Mesenchymal stem cell (in vitro differentiated cells and primary cell): Measurements from ENCODE around the gene TMEM141.
A peak's percentile ranks its signal among the peaks of the same experiment; 100 is the strongest.

ENCODE experiments used
- DNase-seq: peaks from one replicate; pipeline ENCODE4 v3.0.0-alpha.2; 2013
- H2AFZ ChIP-seq: one replicate; pipeline ENCODE4 v1.6.1; 2013; ENCODE audit warnings: low read depth, mild to moderate bottlenecking, control low read depth, inconsistent platforms, low read length, moderate library complexity
- H2AK5ac ChIP-seq: 2 replicates; pipeline ENCODE4 v1.6.1; 2013; ENCODE audit warnings: low read length, moderate library complexity, mild to moderate bottlenecking, inconsistent platforms; ENCODE audit not compliant: severe bottlenecking
- H2BK120ac ChIP-seq: one replicate; pipeline ENCODE4 v1.6.1; 2013; ENCODE audit warnings: low read depth, mild to moderate bottlenecking, inconsistent platforms, low read length, moderate library complexity
- H2BK12ac ChIP-seq, 2 experiments: one replicate each; pipeline ENCODE4 v1.6.1; 2013; ENCODE audit warnings: inconsistent platforms in 2 of 2, low read length in 2 of 2, mild to moderate bottlenecking in 2 of 2, moderate library complexity in 2 of 2, control low read depth in 1 of 2
- H2BK15ac ChIP-seq: one replicate; pipeline ENCODE4 v1.6.1; 2013; ENCODE audit warnings: mild to moderate bottlenecking, low read depth, inconsistent platforms; ENCODE audit not compliant: poor library complexity, severe bottlenecking
- H2BK5ac ChIP-seq: 2 replicates; pipeline ENCODE4 v1.6.1; 2013; ENCODE audit warnings: low read depth, mild to moderate bottlenecking, low read length, control low read depth, inconsistent platforms; ENCODE audit not compliant: poor library complexity, severe bottlenecking
- H3K14ac ChIP-seq, 2 experiments: one replicate each; pipeline ENCODE4 v1.6.1; 2013; ENCODE audit warnings: inconsistent platforms in 2 of 2, low read length in 2 of 2, control low read depth in 1 of 2, mild to moderate bottlenecking in 1 of 2, moderate library complexity in 1 of 2
- H3K18ac ChIP-seq, 2 experiments: one replicate each; pipeline ENCODE4 v1.6.1; 2013; ENCODE audit warnings: inconsistent platforms in 2 of 2, low read length in 2 of 2, control low read depth in 1 of 2, low read depth in 1 of 2, mild to moderate bottlenecking in 1 of 2
- H3K23ac ChIP-seq, 2 experiments: one replicate each; pipeline ENCODE4 v1.6.1; 2013; ENCODE audit warnings: inconsistent platforms in 2 of 2, low read length in 2 of 2, mild to moderate bottlenecking in 2 of 2, moderate library complexity in 2 of 2, control low read depth in 1 of 2
- H3K27ac ChIP-seq: 2 replicates; pipeline ENCODE4 v1.5.1; 2013; ENCODE audit warnings: mild to moderate bottlenecking, moderate library complexity, low read length, control low read depth, inconsistent platforms; ENCODE audit not compliant: poor library complexity, severe bottlenecking
- H3K27me3 ChIP-seq, 2 experiments: 2 replicates each; pipeline versions ENCODE4 v1.6.1 to v1.7.0; 2013; ENCODE audit warnings: low read length in 2 of 2, mild to moderate bottlenecking in 2 of 2, moderate library complexity in 2 of 2, control low read depth in 1 of 2, inconsistent platforms in 1 of 2; ENCODE audit not compliant: control insufficient read depth in 1 of 2, insufficient read depth in 1 of 2
- H3K36me3 ChIP-seq, 2 experiments: 2 replicates each; pipeline versions ENCODE4 v1.6.1 to v1.7.0; 2013; ENCODE audit warnings: low read length in 2 of 2, control low read depth in 1 of 2, inconsistent platforms in 1 of 2, low read depth in 1 of 2, mild to moderate bottlenecking in 1 of 2; ENCODE audit not compliant: insufficient read depth in 2 of 2, control insufficient read depth in 1 of 2
- H3K4ac ChIP-seq, 2 experiments: one replicate each; pipeline ENCODE4 v1.6.1; 2013; ENCODE audit warnings: inconsistent platforms in 2 of 2, low read length in 2 of 2, mild to moderate bottlenecking in 2 of 2, moderate library complexity in 2 of 2, control low read depth in 1 of 2, low read depth in 1 of 2
- H3K4me1 ChIP-seq: 2 replicates; pipeline ENCODE4 v1.6.1; 2013; ENCODE audit warnings: low read depth, low read length, control low read depth; ENCODE audit not compliant: control insufficient read depth, insufficient read depth
- H3K4me2 ChIP-seq: 2 replicates; pipeline ENCODE4 v1.6.1; 2013; ENCODE audit warnings: low read length, mild to moderate bottlenecking, inconsistent platforms; ENCODE audit not compliant: poor library complexity, severe bottlenecking
- H3K4me3 ChIP-seq, 2 experiments: 2 replicates each; pipeline versions ENCODE4 v1.5.1 to v1.7.0; 2013; ENCODE audit warnings: low read length in 2 of 2, mild to moderate bottlenecking in 2 of 2, control low read depth in 1 of 2, low read depth in 1 of 2; ENCODE audit not compliant: insufficient read depth in 1 of 2
- H3K79me1 ChIP-seq: replicated peaks from 2 replicates; pipeline ENCODE4 v1.6.1; 2013; ENCODE audit warnings: mild to moderate bottlenecking, control low read depth, low read length, inconsistent platforms; ENCODE audit not compliant: poor library complexity, severe bottlenecking
- H3K9ac ChIP-seq: 2 replicates; pipeline ENCODE4 v1.7.0; 2013; ENCODE audit warnings: mild to moderate bottlenecking, low read length, moderate library complexity
- H3K9me3 ChIP-seq: 2 replicates; pipeline ENCODE4 v1.7.0; 2013; ENCODE audit warnings: mild to moderate bottlenecking, low read length; ENCODE audit not compliant: control insufficient read depth
- H4K8ac ChIP-seq: one replicate; pipeline ENCODE4 v1.6.1; 2013; ENCODE audit warnings: inconsistent platforms, mild to moderate bottlenecking, low read length, moderate library complexity
- H4K91ac ChIP-seq: one replicate; pipeline ENCODE4 v1.6.1; 2013; ENCODE audit warnings: mild to moderate bottlenecking, low read length, inconsistent platforms
- WGBS: methylation state at CpG from one replicate; pipeline ENCODE4 v1.1.7; 2013; ENCODE audit warnings: mixed read lengths; 5-methylcytosine and 5-hydroxymethylcytosine counted together

The TMEM141 gene

GRCh38 chr9:136746621-136747020 lies 44.5 kb upstream of the TMEM141 start:
- H3K9me3 ChIP-seq = peaks cover under 1% of the 10 kb centered on the region
- H3K4me2 ChIP-seq = no peak overlapping the region
- no peak overlapping the region for H3K4me3 ChIP-seq
- no peak overlapping the region for H4K91ac ChIP-seq
- H2AK5ac ChIP-seq = no peak overlapping the region
- H2BK12ac ChIP-seq = no peak overlapping the region
- WGBS = 94% methylated on average over 18 of the region's 18 CpGs
- no peak overlapping the region for H2BK5ac ChIP-seq
- H3K14ac ChIP-seq = no peak overlapping the region
- no peak overlapping the region for H3K23ac ChIP-seq
- H4K8ac ChIP-seq = no peak overlapping the region
- peaks cover 0 to 4% of the 10 kb centered on the region in 2 experiments for H3K36me3 ChIP-seq
- no peak overlapping the region for H3K4ac ChIP-seq
- no peak for DNase-seq
- no peak overlapping the region for H2AFZ ChIP-seq
- no peak overlapping the region for H3K27ac ChIP-seq
- no peak overlapping the region for H2BK15ac ChIP-seq
- no peak overlapping the region for H3K18ac ChIP-seq
- no peak overlapping the region for H3K9ac ChIP-seq
- peaks cover 50 to 54% of the 10 kb centered on the region in 2 experiments for H3K27me3 ChIP-seq
- no peak overlapping the region for H2BK120ac ChIP-seq
- H3K79me1 ChIP-seq = no peaks in the 10 kb centered on the region
- peaks cover 5% of the 10 kb centered on the region for H3K4me1 ChIP-seq

DNA sequence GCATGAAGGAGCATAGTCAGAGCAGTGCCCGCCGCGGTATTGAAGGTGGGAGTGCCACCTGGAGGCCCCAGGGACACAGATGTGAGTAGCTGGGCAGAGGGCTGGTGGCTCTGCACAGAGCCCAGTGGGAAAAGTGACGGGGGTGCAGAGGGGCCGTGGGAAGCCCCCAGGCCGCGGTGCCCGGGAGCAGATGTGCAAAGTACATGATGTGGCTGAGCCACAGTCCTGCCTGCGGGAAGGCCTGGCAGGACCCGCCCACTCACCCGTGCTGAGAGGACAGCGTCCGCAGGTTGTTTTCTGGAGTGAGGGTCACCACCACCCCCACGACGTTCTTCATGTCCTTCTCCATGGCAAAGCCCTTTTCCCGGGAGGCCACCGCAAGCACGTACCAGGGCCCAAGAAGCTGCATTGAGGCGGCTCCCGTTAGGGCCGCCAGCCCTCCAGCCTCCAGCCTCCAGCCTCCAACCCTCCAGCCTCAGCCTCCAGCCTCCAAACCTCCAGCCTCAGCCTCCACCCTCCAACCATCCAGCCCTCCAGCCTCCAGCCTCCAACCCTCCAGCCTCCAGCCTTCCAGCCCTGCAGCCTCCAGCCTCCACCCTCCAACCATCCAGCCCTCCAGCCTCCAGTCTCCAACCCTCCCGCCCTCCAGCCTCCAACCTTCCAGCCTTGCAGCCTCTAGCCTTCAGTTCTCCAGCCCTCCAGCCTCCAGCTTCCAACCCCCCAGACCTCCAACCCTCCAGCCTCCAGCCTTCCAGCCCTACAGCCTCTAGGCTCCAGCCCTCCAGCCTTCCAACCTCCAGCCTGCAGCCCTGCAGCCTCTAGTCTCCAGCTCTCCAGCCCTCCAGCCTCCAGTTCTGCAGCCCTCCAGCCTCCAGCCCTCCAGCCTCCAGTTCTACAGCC lies 43.7 kb upstream of the TMEM141 start:
- no peak overlapping the region for H3K27ac ChIP-seq
- peaks cover 8% of the 10 kb centered on the region for H3K9me3 ChIP-seq
- no peaks in the 10 kb centered on the region for H3K79me1 ChIP-seq
- peaks cover 0 to 4% of the 10 kb centered on the region in 2 experiments for H3K36me3 ChIP-seq
- no peak overlapping the region for H4K8ac ChIP-seq
- H3K9ac ChIP-seq = no peak overlapping the region
- no peak overlapping the region for H4K91ac ChIP-seq
- no peak overlapping the region for H3K18ac ChIP-seq
- peaks cover 49 to 54% of the 10 kb centered on the region in 2 experiments for H3K27me3 ChIP-seq
- no peak overlapping the region for H2BK120ac ChIP-seq
- 91% methylated on average over 22 of the region's 22 CpGs for WGBS
- no peak overlapping the region for H3K14ac ChIP-seq
- H2BK15ac ChIP-seq = no peak overlapping the region
- no peak overlapping the region for H2AFZ ChIP-seq
- no peak overlapping the region for H3K23ac ChIP-seq
- H3K4me2 ChIP-seq = no peak overlapping the region
- no peak overlapping the region for H3K4ac ChIP-seq
- H3K4me1 ChIP-seq = peaks cover 5% of the 10 kb centered on the region
- no peak overlapping the region for H2BK12ac ChIP-seq
- H2BK5ac ChIP-seq = no peak overlapping the region
- no peak overlapping the region for H2AK5ac ChIP-seq
- H3K4me3 ChIP-seq = no peak overlapping the region
- no peak for DNase-seq

- Histone ChIP-seq H4K8ac (no peak within 1 kb of the TSS), H3K27ac (no peak within 1 kb of the TSS), H3K36me3 (peaks cover 0 to 4% of the 10 kb centered on the region in 2 experiments), H4K91ac (no peak within 1 kb of the TSS), H3K4ac (no peak within 1 kb of the TSS), H2BK120ac (no peak within 1 kb of the TSS), H2BK15ac (no peak within 1 kb of the TSS), H3K23ac (no peak within 1 kb of the TSS), H2BK5ac (no peak within 1 kb of the TSS), H3K4me1 (peaks cover 5% of the 10 kb centered on the region), H2AK5ac (no peak within 1 kb of the TSS), H2BK12ac (peak within 1 kb of the TSS in 1 of 2 experiments; percentile 47), H2AFZ (no peak within 1 kb of the TSS), H3K9ac (no peak within 1 kb of the TSS), H3K18ac (no peak within 1 kb of the TSS), H3K4me3 (no peak within 1 kb of the TSS), H3K27me3 (peaks cover 46 to 52% of the 10 kb centered on the region in 2 experiments), H3K79me1 (no peaks in the 10 kb centered on the region), H3K9me3 (peaks cover 8% of the 10 kb centered on the region), H3K4me2 (no peak within 1 kb of the TSS), H3K14ac (peak within 1 kb of the TSS in 1 of 2 experiments; percentile 87)
- DNase-seq = no peak
- 76% methylated on average over 8 of the region's 8 CpGs for WGBS
These were observed 42.9 kb upstream of the TMEM141 start, which contains the start of gene LCN6 for GRCh38 chr9:136748201-136748600. Gene LCN6, minus strand, starts transcription at chr9:136748525. Its CDS starts 42 bp downstream, at chr9:136748483.
